ENCODE results near the gene MRPL18. TPM values are rescaled to one million over a fixed set of nuclear protein-coding genes. Genes with fewer than 3 reads are reported as not detected.
A peak's percentile ranks its signal among the peaks of the same experiment; 100 is the strongest.

MRPL18 gene
- total RNA-seq, 2 experiments from 2014 or later = 81.8 to 83.5 TPM

DNA sequence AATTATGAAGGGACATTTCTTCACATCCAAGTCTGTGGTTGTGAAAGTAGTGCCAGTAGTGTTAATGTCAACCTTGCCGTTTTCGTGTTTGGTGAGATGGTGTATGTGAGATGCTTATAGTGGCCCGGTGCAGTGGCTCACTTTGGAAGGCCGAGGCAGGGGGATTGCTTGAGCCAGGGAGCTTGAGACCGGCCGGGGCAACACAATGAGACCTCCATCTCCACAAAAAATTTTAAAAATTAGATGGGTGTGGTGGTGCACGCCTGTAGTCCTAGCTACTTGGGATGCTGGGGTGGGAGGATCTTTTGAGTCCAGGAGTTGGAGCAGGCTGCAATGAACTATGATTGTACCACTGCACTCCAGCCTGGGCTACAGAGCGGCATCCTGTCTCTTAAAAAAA is 47.2 kb downstream of the MRPL18 start:
- POLR2A ChIA-PET = no interaction called here
- no peak overlapping the region for H3K27ac Mint-ChIP-seq
- CTCF ChIA-PET = interaction anchor here (1.2 kb wide), 1 partner anchor 26 kb away, joined by 4 read pairs; no protein-coding TSS in a partner anchor
- DNase-seq (no peak), ATAC-seq (no peak)
- TF ChIP-seq, protein P1, sequence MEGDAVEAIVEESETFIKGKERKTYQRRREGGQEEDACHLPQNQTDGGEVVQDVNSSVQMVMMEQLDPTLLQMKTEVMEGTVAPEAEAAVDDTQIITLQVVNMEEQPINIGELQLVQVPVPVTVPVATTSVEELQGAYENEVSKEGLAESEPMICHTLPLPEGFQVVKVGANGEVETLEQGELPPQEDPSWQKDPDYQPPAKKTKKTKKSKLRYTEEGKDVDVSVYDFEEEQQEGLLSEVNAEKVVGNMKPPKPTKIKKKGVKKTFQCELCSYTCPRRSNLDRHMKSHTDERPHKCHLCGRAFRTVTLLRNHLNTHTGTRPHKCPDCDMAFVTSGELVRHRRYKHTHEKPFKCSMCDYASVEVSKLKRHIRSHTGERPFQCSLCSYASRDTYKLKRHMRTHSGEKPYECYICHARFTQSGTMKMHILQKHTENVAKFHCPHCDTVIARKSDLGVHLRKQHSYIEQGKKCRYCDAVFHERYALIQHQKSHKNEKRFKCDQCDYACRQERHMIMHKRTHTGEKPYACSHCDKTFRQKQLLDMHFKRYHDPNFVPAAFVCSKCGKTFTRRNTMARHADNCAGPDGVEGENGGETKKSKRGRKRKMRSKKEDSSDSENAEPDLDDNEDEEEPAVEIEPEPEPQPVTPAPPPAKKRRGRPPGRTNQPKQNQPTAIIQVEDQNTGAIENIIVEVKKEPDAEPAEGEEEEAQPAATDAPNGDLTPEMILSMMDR (IDR thresholded peaks at IDR 0.05) = no peak
- no peaks in the 10 kb centered on the region for H3K9me3 Mint-ChIP-seq
- H3K4me1 Mint-ChIP-seq (ENCODE audit: low read depth) = peaks cover 16% of the 10 kb centered on the region
- intact Hi-C loops (cut with micrococcal nuclease) = no loop called here
- H3K27me3 Mint-ChIP-seq = no peaks in the 10 kb centered on the region
- no peaks in the 10 kb centered on the region for H3K36me3 Mint-ChIP-seq (ENCODE audit: low read depth)
- no peak overlapping the region for H3K4me3 Mint-ChIP-seq

DNA sequence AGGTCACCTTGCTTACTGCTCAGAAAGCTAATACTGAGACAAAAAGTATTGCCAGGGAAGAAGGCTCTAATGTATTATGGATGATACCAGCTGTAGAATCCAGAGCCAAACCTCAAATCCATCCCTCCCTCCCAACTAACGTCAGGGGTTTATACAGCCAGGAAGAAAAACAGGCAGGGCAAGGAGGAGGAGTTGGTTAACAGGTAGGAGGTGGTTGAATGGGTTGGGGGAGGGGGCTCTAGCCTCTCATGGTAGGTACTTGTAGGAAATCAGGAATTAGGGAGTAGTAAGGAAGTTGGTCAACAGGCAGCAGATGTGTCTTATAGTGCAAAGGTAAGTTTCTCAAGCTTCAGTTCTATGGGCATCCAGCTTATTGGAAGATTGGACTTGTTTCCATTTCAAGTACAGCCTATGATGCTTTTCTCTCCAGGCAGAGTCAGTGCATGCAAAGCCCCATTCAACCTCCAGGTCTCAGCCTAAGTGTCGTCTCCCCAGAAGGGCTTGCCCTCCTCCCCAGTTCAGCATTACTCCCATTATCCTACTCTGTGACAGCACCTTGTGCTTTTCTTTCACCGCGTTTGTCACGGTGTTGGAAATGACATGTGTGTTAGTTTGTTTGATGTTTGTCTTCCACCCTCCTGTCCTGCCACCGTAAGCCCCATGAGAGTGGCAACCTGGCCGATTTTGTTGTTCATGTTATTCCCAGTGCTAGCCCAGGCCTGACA is 47.9 kb downstream of the MRPL18 start:
- POLR2A ChIA-PET = no interaction called here
- intact Hi-C loops (cut with micrococcal nuclease) = no loop called here
- ATAC-seq (no peak), DNase-seq (no peak)
- no peaks in the 10 kb centered on the region for H3K36me3 Mint-ChIP-seq (ENCODE audit: low read depth)
- H3K4me3 Mint-ChIP-seq = no peak overlapping the region
- H3K27ac Mint-ChIP-seq = no peak overlapping the region
- H3K27me3 Mint-ChIP-seq = no peaks in the 10 kb centered on the region
- H3K9me3 Mint-ChIP-seq = no peaks in the 10 kb centered on the region
- CTCF ChIA-PET = interaction anchor here (1.2 kb wide), 1 partner anchor 26 kb away, joined by 4 read pairs; no protein-coding TSS in a partner anchor
- H3K4me1 Mint-ChIP-seq (ENCODE audit: low read depth) = peaks cover 14% of the 10 kb centered on the region
- TF ChIP-seq, protein P1 (IDR thresholded peaks at IDR 0.05) = no peak

DNA sequence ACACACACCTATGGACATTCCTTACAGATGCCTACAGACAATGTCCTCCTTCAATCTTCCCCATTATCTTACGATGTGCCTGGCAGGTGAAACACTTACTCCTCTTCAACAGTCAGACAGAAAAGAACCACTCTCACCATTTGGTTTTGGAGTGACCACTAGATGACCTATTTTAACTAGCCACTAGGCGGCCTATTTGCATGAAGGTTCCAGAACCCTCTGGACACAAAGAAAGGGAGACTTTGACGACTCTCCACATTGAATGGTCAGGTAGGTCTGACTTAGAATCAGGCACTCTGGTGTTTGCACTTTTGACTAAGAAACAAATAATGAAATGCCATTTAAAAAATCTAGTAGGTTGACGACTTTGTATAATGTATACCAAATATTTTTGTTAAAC is 51.8 kb downstream of the MRPL18 start:
- Mint-ChIP-seq H3K36me3 (ENCODE audit: low read depth) (no peaks in the 10 kb centered on the region), H3K4me1 (ENCODE audit: low read depth) (peaks cover 8% of the 10 kb centered on the region), H3K27ac (no peak overlapping the region), H3K9me3 (no peaks in the 10 kb centered on the region), H3K27me3 (no peaks in the 10 kb centered on the region), H3K4me3 (no peak overlapping the region)
- ChIA-PET CTCF (no interaction called here), POLR2A (no interaction called here)
- intact Hi-C loops (cut with micrococcal nuclease) = no loop called here
- ATAC-seq (no peak), DNase-seq (no peak)
- TF ChIP-seq, protein P1 (IDR thresholded peaks at IDR 0.05) = peak; percentile 20

DNA sequence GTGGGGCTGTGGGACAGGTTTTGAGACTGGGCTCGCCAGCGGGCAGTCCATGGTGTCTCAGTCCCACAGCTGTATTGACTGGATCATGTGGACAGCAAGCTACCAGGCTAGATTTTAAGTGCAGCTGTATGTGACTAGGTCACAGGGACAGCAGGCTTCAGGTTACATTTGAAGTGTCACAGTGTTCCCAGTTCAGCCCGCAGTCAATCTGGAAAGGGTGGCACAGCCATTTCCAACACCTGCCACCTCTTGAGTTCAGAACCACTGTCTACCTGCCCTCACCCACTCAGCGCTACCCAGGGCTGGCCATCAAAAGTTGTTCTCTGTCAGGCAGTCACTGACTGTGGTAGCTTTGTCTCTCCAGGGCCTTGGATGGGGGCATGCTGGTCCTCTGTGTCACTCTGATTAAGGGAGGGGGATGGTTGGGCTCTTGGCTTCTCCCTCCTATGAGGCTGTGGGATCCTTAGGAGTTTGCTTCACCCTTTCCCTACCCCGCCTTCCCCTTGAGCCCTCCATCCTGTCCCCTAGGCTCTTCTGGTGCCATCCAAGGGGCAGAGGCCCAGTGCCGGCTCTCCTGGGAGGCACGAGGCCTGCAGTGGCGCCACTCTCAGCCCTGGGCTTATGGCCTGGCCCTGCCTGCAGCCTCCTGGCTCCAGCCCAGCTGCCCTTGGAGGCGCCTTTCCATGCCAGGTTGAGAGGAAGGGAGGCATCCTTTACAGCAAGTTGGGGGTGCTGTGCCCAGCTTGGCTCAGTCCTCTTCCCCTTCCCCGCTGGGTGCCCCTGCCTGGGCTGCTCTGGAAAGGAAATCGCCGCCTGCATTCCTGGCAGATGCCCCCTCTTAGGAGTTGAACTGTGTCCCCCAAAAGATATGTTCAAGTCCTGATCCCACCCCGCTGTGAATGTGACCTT is 54.7 kb downstream of the MRPL18 start:
- ATAC-seq (no peak), DNase-seq (no peak)
- Mint-ChIP-seq H3K27ac (no peak overlapping the region), H3K9me3 (peaks cover 7% of the 10 kb centered on the region), H3K4me3 (no peak overlapping the region), H3K27me3 (no peaks in the 10 kb centered on the region), H3K4me1 (ENCODE audit: low read depth) (peaks cover 11% of the 10 kb centered on the region), H3K36me3 (ENCODE audit: low read depth) (peaks cover 2% of the 10 kb centered on the region)
- TF ChIP-seq, protein P1 (IDR thresholded peaks at IDR 0.05) = no peak
- ChIA-PET POLR2A (interaction anchor here (0.6 kb wide), 1 partner anchor 210 kb away, joined by 3 read pairs; no protein-coding TSS in a partner anchor), CTCF (no interaction called here)
- intact Hi-C loops (cut with micrococcal nuclease) = no loop called here

Other genes with a start within 250 kb of the MRPL18 start
- 100 to 1,000 TPM in 1 of 2 experiments, 10 to 100 TPM in 1; 95.5 to 105 TPM for gene SOD2, start 97.2 kb upstream of the MRPL18 start, total RNA-seq
- gene WTAP, start 63.0 kb upstream of the MRPL18 start, total RNA-seq = 10 to 100 TPM; 79.9 to 80.6 TPM
- gene ACAT2, start 28.4 kb upstream of the MRPL18 start, total RNA-seq = 10 to 100 TPM; 70.8 to 74.1 TPM
- 100 to 1,000 TPM; 446 to 452 TPM for gene TCP1, start 865 bp upstream of the MRPL18 start, total RNA-seq
- gene PNLDC1, start 9.8 kb downstream of the MRPL18 start, total RNA-seq = under 1 TPM; 0.34 to 0.54 TPM
- not detected for gene MAS1, start 100.5 kb downstream of the MRPL18 start, total RNA-seq
- gene IGF2R, start 178.6 kb downstream of the MRPL18 start, total RNA-seq = 10 to 100 TPM; 81.7 to 82.4 TPM